Right lobe of liver (tissue), 4 donors: ENCODE measurements around the gene DCAF17.

Experiments used
- CTCF ChIP-seq, 4 donors: fragments of 200-600 bp in 3 of 4; fragments of 450-650 bp in 1 of 4; IDR thresholded peaks; one replicate each; pipeline versions ENCODE4 v1.5.1 to v1.8.0; 2016 to 2022; ENCODE audit warnings: antibody characterized with exemption in 4 of 4, mild to moderate bottlenecking in 2 of 4
- POLR2A ChIP-seq: fragments of 450-650 bp; IDR thresholded peaks from one replicate; pipeline ENCODE4 v1.6.1; 2017; ENCODE audit warnings: antibody characterized with exemption, mild to moderate bottlenecking
- donor health status: DM: no; HTN: no; CAD: no.
- donor health status: DM: no; HTN: no; CAD: no.
- donor health status: DM: no; HTN: yes; CAD: no.

GRCh38 chr2:171432969-171433762 lies 860 bp upstream of the DCAF17 start:
- no peak for TF ChIP-seq CTCF (IDR thresholded peaks at IDR 0.05)
- no peak for TF ChIP-seq POLR2A
